Right hindlimb (tissue), 1 donor: ENCODE results near the gene NHEJ1.

Source experiments
- DNase-seq: peaks from one replicate; pipeline ENCODE4 v3.0.0-alpha.2; 2018

The NHEJ1 gene

DNA sequence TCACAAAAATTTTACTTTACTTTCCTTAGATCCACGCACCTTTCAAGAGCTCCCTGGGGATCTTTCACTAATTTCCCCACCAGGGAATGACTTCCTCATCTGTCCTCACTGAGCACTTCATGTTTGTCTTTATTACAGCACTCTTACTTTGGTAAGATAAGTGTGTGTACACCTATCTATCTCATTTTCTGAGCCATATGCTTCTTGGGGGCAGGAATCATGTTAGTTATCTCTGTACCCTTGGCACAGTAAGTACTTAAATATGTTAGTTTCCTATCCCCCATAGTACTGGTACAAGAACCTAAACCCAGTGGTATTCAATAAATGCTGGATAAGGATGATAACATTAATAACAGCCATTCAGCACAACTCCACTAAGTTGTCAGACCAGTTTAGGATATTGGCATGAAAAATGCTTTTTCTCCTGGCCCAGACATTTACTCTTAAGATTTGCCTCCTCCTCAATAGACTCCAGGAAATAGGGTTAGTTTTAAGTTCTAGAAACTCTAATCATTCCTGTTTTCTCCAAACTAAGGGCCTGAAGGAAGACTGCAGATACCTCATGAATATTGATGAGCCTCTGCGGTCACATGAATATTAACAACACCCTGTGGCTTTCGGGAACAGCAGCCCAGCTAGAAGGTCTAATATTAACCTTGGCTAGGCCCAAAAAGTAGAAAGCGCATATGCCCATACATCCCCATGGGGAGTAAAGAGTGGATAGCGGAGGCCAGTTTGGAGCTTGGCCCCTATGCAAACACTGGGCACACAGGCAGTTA, 38.2 kb downstream of the NHEJ1 start:
- DNase-seq: no peak

DNA sequence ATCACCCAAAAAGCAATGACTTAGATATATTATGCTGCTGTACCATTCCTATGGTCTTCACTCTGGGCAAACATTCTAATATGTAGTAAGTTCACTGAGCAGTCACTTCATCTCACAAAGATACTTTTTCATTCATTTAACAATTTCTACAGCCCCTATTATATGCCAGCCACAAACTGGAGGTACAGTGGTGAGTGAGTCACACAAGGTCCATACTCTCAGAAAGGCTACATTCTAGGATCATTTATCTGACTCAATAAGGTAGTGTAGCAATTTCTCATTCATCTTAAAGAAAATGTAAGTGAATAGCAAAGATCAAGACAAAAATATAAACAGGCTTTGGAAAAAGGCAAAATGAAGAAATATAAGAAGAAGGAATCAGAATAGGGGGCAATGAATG, 40.5 kb downstream of the NHEJ1 start:
- no peak for DNase-seq

DNA sequence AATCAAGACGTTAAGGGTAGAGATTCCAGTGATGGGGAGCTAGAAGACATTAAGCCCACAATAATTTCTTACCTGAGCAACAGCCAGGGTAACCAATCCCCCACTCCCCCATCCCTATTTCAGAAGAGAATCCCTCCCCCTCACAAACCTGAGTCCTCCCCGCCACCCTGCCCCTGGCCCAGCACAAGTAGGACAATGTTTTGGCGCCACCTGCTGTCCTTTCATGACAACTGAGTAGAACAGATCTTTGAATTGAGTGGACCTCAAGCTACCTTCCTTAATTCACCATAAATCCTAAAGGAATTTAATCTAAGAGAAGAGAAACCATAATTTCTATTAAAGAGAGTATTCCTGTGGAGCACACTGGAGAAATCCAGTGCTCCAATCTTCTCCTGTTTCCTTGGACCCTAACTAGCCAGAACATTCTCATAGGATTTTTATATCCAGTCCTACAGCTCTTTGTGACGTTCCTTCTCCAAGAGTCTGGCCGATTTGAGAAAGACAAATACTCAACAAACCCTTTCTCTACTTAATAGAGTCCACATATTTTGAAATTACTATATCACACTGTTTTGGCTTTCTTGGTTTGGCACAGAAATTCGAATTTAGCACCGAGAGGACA, 41.1 kb downstream of the NHEJ1 start:
- DNase-seq: peak; percentile 58

DNA sequence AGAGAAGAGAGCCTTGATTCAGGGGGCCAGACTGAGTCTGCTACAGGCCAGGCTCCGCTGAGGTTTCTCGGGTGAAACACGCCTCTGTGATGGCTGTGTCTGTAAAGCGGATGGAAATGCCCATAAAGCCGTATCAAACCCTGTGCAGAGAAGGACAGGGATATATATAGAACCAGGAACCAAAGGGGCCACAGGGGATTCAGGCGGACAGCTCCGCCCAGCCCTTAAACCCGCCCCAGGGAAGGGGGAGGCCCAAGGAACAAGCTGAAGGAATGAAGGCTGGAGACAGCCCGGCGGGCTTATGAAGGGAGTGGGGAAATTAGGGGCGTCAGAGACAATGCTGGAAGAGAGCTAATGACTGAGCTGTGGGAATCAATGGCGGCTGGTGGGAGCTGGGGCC, 42.1 kb downstream of the NHEJ1 start:
- peak; percentile 44 for DNase-seq

DNA sequence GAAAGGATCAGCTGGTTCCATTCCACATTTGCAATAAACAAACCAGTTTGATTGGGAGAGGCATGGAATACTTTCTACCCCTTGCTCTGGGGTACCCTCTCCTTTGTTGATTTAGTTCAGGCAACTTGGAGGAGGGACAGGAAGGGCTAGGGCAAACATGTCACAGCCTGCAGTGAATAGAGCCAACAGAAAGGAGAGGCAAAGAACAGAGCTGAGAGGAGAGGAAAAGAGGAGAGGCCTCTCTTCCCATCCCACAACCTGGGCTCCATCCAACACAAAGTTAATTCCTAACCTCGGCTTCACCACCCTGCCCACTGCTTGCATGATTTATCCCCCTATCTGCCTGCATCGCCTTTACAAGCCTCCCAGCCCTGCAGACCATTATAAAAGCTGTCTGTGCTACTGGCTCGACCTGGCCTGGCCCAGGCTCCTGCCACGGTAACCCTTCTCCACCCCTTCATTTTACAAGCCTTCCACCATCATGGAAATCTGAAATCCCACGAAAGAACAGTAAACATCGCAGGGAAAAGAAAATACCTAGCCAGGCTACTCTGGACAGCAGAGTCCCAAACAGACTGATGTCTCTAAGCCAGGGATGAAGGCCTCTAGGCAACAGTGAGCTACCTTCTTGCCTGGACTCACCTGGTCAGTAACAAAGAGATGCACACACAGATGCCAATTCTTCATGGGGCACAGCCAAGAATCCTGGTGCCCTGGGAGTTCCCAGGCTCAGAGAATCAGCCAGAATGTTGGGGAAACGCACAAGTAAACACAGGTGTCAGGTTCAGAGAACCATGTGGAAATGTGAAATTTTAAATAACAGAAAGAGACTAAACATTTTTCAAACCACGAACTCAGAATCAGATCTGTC, 43.6 kb downstream of the NHEJ1 start:
- no peak for DNase-seq

GRCh38 chr2:219112651-219113338, 47.8 kb downstream of the NHEJ1 start:
- DNase-seq: no peak

- DNase-seq: no peak
Measured at GRCh38 chr2:219112062-219112406, 48.6 kb downstream of the NHEJ1 start.

DNA sequence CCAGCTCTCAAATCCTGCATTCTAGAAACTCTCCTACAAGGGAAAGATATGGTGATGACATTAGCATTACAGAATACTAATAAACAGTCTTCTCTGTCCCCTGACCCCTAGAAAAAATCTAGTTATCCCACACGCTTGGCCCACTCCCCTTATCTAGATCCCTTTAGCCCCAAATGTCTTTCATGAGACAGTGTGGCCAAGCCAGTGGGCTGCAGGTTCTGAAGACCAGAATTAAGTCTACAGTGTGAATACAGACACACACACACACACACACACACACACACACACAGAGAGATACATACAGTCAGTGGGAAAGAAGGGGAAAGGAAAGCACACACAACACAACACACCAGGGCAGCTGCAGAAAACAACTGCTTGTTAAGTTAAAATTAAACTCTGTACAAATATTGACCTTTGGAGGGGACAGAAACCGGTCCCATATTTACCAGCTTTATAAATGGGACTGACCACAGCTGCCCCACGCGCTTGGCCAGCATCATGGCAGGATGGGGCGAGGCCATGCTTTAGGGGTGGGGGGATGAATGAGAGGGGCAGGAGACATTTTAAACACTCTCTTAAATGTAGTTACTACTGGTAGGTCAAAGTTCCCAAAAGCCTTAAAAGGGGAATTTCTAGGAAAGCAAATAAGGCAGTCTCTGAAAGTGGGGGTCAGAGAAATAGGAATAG, 49.1 kb downstream of the NHEJ1 start:
- no peak for DNase-seq

GRCh38 chr2:219109471-219109870, 51.1 kb downstream of the NHEJ1 start:
- DNase-seq: no peak

DNA sequence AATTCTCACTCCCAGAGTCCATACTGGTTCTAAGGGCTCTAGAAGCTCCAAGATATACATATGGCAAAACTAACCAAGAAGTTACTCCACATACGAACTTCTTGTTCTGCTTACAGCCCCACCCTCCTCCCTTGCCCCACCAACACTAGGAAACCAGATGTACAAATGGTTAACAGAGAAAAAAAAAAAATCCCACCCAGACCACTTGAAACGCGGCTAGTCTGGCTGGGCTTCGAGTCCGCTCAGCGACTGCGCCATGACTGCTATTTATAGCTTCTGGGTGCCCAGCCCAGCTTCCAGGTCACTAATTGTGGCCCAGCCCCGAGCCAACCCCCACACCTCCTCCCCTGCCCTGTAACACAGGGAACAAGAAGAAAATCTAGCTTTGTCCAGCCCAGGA, 52.9 kb downstream of the NHEJ1 start:
- DNase-seq: no peak

DNA sequence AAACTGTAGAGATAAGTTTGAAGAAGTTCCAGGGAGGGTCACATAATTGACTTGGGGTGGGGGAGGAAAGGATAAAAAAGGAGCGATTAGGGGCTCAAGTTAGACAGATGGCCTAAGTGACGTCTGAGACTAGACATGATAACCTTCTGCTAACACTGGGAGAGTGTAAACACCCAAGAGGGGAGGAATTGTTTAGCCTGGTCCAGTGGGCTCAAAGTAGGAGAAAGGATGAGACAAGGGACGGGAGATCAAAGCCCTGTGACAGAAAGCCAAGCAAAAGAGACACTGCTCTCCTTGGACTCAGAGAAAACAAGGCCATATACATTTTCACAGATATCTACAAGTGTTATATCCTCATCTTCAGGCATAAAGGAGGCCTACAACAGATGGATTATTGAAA, 54.4 kb downstream of the NHEJ1 start:
- no peak for DNase-seq

DNA sequence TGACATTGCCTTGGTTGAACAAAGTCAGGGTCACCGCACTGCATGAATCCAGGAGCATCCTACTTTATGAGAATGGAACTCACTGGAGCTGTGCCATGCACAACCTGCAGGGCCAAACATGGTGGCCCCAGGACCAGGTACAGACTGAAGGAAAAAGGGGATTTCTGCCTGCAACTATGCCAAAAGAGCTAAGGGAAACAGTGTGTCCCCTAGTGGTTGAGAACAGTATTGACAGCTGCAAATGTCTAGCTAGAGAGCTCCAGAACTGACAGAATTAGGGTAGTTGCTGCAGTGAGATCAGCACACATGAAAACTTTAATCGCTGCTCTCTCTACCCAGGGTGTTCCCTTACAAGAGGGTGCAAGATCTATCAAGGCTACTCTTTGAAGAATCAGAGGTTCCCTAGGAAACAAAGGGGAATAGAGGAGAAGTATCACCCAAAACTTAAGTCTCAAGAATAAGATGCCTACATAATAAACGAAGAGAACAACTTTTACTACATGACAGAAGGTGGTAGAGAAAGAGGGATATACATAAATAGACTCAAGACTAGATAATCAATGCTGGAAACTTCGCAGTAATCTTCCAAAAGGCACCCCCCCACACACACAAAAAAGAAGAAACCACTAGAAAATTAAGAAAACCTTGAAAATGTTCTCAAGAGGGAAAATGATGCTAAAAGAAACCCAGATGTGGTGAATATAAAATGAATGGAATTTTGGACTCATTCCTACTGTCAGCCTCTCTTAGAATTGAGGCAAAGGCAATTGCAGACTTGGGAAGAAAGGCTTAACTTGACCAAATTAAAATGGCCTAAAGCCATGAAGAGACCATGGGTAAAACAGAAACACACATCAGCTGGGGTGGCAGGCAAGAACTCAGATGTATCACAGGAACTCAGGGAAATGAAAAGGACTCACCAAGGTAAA, 56.2 kb downstream of the NHEJ1 start:
- no peak for DNase-seq

DNA sequence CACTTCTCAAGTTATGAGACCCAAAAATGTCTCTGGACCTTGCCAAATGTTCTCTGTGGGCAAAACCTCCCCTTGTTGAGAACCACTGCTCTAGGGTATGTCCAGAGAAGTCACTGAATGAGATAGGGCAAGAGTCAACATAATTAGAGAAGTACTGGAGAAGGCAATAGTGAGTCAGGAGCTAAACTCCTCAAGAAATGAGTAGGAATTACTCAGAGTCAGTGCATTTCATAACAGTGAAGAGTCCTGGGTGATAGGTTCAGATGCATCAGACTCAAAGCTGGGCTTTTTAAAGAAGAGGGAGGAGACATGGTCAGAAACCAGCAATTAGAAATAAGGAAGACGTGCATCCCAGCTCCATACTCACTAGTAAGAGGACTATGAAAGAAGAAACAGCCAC, 61.3 kb downstream of the NHEJ1 start:
- DNase-seq: no peak

- DNase-seq: no peak
Measured at GRCh38 chr2:219095406-219095935, 65.1 kb downstream of the NHEJ1 start.

- no peak for DNase-seq
Measured at GRCh38 chr2:219094171-219094570, 66.4 kb downstream of the NHEJ1 start.

DNA sequence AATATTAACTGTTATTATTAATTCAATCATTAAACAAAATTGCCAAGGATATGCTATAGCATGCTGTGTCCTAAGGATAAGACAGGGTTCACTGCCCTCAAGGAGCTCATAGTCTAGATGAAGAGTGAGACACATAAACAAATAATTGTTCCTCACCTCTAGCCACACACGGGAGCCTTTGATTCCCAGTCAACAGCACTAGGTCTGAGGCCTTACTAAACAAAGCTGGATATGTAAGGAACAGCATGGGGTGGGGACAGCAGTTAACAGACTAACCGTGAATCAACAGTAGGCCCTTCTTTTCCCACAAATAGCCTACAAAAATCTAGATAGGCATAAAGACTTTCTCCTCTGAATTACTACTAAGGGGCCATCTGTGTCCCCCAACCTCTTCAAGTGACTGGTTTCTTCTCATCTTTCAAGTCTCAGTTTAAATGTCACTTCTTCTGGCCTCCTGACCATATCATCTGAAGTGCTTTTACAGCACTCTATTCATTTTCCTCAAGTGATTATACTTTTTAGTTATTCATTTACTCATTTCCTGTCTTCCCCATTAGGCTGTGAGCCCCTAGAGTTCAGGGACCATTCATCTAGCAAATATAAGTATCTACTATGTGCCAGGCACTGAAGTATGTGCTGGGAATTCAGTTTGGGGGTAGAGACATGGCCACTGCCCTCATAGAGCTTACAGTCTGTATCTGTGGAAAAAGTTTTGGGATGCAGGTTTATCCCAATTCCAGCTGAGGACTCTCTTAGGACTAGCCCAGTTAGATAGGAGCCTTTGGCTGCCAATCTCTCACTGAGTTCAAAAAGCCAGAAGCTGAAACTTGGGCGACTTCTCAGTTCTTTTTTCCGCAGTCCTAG, 69.9 kb downstream of the NHEJ1 start:
- no peak for DNase-seq

DNA sequence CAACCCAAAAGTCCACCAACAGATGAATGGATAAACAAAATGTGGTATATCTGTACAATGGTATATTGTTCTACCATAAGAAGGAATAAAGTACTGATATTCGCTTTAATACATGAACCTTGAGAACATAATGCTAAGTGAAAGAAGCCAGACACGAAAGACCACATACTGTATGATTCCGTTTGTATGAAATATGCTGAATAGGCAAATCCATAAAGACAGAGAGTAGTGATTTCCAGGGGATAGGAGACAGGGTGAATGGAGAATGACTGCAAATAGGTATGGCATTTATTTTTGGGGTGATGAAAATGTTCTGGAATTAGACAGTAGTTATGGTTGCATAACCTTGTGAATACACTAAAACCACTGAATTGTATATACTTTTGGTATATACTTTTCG, 71.3 kb downstream of the NHEJ1 start:
- DNase-seq: no peak

- DNase-seq: no peak
Measured at GRCh38 chr2:219087848-219088247, 72.8 kb downstream of the NHEJ1 start.

DNA sequence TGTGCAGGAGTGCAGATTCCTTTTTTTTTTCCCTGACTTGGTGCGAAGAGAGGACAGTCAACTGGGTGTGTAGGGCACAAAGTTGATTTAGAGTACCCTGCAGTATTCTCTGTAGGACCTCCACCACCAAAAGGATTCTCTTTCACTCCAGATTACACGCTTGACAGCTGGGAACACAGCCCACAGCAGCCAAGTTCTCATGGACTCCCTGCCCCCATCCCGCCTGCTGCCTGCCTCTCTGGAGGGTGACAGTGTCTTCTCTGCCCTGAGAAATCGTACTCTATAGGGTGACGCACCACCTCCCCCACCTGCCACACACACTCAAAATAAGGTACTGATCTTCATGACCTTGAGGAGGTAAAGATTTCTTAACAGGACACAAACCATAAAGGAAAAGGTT, 73.3 kb downstream of the NHEJ1 start:
- peak; percentile 35 for DNase-seq

DNA sequence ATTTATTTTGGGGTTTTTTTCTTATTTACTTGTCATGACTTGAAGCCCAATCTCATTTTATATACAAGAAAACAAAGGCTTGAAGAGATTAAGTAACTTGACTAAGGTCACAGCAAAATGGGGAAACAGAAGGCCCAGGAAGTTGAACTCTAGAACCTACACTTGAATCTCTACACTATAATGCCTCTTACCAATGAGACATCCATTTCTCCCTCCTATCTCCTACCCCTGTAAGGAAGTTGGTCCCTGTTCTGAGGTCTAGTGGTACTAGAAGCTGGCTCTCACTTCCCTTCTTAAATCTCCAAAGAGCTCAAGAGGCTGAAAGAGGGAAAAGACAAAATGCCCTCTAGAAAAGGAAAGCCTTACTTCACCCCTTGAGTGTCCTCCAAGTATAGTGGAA, 74.4 kb downstream of the NHEJ1 start:
- DNase-seq: no peak
